ENCODE data around the gene ARHGAP4.

Gene ARHGAP4

GRCh38 chrX:153903238-153903980 is 22.7 kb downstream of the ARHGAP4 start:
- DNase-seq, result no peak

GRCh38 chrX:153902385-153902784 is 23.7 kb downstream of the ARHGAP4 start:
- DNase-seq, result no peak

- no peak for DNase-seq
Observed at GRCh38 chrX:153901753-153902140, 24.3 kb downstream of the ARHGAP4 start.

- DNase-seq, result peak; percentile 50
Observed at GRCh38 chrX:153900831-153901752, 25.0 kb downstream of the ARHGAP4 start.

- no peak for DNase-seq
Observed at GRCh38 chrX:153897899-153898298, 28.2 kb downstream of the ARHGAP4 start.

DNA sequence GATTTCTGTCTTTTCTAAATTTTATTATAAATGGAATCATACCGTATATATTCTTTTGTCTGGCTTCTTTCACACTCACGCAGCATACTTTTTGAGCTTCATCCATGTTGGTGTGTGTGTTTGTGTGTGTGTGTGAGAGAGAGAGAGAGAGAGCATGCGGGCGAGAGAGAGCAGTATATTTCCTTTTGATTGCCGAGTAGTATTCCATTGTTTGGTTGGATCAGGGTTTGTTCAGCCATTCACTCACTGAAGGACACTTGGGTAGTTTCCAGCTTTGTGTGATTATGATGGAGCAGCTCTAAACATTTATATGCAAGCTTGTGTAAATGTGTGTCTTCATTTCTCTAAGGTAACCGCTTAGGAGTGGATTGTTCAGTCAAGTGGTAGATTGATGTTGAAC is 36.9 kb downstream of the ARHGAP4 start:
- DNase-seq, result no peak

- no peak for DNase-seq
Observed at GRCh38 chrX:153888344-153888743, 37.7 kb downstream of the ARHGAP4 start.

DNA sequence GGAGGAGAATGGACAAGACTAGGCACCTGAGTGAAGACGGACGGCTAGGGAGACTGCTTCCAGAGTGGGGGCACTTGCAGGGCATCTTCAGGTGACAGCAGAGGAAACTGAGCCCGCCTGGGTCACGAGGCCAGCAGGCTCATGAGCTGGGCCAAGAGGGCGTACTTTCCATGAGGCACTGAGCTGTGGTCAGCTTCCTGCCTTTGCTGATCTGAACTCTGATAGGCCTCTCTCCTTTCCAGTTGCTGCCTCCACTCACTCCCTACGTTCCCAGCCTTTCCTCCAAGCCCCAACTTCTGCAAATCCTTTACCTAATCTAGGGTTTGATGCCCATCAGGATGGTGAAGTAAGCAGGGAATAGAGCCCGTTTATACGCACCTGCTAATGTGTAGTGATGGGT is 38.7 kb downstream of the ARHGAP4 start:
- DNase-seq, result no peak

GRCh38 chrX:153886915-153887314 is 39.1 kb downstream of the ARHGAP4 start:
- DNase-seq, result no peak

DNA sequence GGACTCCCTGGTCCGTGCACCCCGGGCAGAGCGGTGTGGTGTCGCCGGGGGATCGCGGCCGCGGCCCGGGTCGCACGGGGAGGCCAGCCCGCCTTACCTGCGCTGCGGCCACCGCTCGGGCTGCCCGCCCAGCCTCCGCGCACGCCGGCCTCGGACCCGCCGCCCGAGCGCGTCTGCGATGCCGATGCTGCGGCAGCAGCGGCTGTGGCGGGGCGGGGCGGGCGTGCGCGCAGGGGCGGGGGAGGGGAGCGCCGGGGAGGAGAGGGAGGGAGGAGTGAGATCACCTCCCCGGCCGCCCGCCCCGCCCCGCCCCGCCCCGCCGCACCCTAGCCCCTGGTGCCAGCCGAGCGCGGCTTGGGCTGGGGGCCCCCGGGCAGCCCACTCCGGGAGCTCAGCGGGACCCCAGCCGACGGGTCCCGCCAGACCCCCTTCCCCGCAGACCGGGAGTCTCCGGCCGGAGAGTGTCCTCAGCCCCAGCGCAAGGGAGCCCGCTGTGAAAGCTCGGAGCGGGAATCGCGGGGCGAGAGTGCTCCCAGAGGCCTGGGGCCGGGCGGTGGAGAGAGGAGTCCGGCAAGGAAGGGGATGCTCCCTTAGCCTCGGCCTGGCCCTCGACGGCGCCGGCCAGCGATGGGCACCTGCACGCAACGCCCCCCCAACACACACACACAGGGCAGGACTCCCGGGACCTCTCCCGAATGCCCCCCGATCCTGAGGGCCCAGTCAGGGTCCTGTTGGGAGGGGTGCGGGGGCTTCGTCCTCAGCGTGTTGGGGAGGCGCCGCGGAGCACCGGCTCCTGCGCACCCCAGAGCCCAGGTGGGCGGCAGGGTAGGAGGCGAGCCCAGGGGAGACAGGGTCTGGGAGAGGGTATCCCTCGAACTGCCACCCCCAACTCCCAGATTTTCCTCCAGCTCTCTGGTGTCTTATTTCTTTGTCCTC is 39.8 kb downstream of the ARHGAP4 start, which contains the start of gene L1CAM:
Gene L1CAM, minus strand, starts transcription at position 206 of the 936 bp plus-strand sequence. CDS start 10,337 bp downstream, outside the sequence.
- DNase-seq, result no peak

DNA sequence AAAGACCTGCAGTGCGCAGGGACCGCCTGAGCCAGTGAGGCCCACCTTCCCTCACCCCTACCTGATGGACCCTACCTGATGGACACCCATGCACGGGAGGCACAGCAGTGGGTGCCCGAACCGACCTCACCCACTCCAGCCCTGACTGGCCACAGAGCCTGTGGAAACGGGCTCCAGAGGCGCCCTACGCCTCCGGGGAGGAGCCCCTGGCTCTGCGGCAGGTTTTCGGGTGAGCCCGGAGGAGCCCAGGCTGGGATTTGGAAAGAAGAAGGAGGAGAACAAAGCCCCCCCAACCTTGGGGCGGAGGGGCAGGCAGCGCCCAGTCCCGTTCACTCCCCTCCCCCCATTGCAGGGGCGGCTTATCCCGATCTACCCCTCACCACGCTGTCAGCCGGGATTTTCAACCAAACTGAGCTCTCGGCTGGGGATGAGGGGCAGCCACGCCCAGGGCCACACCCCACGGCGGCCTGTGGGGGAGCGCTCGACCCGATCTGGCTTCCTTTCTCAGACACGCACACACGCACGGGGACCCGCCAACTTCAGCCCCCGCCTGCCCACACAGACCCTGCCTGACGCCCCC is 40.8 kb downstream of the ARHGAP4 start:
- DNase-seq, result no peak

DNA sequence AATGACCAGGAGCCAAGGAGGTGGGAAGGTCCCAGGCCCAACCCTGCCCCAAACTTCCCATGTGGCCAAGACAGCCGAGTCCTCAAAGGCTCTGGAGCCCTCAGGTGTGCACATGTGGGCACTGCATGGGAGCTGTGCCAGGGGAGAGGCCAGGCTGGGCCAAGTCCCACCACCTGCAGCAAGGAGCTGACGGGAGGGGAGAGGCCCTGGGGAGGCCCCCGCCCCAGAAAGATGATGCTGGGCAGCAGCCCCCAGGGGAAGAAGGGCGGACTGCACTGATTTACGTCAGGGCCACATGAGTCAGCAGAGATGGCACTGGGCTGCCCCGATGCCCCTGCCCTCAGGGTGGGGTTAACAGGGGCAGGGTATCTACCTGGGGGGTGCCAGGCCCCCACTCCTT is 41.5 kb downstream of the ARHGAP4 start:
- DNase-seq, result no peak

DNA sequence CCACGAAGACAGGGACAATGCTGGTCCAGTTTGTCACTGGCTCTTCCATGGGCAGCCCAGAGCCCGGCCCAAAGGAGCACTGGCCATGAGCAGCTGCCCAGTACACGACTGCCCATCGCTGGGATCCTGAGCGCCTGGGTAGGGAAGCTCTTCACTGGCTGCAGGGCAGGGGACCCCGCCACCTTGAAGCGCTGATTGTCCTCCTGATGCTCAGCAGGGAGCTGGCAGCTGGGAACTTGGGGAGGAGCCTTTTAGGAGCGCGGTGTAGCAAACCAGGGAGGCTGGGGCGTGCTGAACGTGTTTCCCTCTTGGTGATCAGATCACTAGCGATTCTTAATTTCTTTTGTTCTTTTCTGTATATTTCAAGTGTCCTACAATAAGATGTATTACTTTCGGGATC is 41.9 kb downstream of the ARHGAP4 start:
- no peak for DNase-seq

GRCh38 chrX:153883163-153883843 is 42.8 kb downstream of the ARHGAP4 start:
- DNase-seq, result no peak

DNA sequence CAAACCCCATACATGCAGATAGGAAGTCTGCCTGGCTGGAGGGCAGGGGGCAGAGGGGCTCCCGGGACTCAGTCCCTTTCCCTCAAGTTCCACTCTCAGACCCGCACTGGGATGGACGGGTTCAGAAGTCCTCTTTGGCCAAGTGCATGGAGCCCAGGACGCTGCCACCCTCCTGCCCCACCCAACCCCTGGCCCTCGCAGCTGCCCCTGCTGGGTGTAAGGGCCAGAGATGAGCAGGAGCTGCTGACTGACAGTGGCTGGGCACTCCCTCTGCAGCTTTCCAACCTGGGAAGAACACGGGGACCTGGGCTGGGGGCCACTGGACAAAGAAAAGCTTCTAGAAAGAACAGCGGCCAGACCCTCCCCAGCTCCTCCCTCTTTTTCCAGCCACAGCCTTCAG is 43.5 kb downstream of the ARHGAP4 start:
- no peak for DNase-seq

- DNase-seq, result no peak
Observed at GRCh38 chrX:153882086-153882498, 44.0 kb downstream of the ARHGAP4 start.

GRCh38 chrX:153881281-153881680 is 44.8 kb downstream of the ARHGAP4 start:
- no peak for DNase-seq

- DNase-seq, result no peak
Observed at GRCh38 chrX:153880440-153880815, 45.6 kb downstream of the ARHGAP4 start.

GRCh38 chrX:153879741-153880439 is 46.2 kb downstream of the ARHGAP4 start:
- DNase-seq, result no peak

DNA sequence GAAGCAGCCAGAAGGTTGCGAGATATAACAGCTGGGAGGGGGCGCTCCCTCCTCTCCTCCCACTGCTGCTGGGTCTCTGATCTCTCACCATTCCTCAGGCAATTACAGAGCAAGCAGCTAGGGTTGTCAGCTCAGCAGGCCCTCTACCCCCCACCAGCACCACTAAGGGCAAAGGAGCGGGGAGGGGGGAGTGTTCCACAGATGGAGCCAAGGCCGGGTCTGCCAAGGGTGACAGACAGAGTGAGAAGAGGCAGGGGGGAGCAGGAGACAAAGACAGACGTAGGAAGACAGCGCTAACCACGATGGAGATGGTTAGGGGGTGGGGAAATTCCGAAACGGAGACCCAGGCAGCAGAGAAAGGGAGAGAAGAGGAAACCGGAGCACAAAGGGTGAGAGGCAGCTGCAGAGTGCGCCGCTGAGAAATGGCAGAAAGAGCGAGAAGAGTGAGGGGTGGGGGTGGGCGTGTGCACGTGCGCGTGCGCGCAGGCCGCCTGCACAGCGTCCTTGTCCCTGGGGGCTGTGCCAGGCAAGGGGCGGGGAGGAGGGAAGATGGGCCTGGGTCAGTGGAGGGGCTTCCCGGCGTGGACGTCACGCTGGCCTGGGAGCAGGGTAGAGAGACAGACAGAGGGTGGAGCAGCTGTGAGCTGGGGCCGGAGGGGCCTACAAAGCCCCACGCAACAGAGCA is 47.0 kb downstream of the ARHGAP4 start:
- no peak for DNase-seq

- DNase-seq, result no peak
Observed at GRCh38 chrX:153878345-153878744, 47.7 kb downstream of the ARHGAP4 start.

Data from activated T-cell treated with anti-CD3 and anti-CD28 coated beads, Interleukin-2, amount 50 U/mL, for 1 hour (primary cell).